GM18498 (cell line): Measurements from ENCODE around the gene LGALS9.

Experiments
- ATAC-seq: cut with Tn5 transposase; IDR thresholded peaks from one replicate; pipeline ENCODE4 v1.9.1; 2021; ENCODE audit warnings: mild to moderate bottlenecking, moderate library complexity; ENCODE audit not compliant: unreplicated experiment

Gene LGALS9

DNA sequence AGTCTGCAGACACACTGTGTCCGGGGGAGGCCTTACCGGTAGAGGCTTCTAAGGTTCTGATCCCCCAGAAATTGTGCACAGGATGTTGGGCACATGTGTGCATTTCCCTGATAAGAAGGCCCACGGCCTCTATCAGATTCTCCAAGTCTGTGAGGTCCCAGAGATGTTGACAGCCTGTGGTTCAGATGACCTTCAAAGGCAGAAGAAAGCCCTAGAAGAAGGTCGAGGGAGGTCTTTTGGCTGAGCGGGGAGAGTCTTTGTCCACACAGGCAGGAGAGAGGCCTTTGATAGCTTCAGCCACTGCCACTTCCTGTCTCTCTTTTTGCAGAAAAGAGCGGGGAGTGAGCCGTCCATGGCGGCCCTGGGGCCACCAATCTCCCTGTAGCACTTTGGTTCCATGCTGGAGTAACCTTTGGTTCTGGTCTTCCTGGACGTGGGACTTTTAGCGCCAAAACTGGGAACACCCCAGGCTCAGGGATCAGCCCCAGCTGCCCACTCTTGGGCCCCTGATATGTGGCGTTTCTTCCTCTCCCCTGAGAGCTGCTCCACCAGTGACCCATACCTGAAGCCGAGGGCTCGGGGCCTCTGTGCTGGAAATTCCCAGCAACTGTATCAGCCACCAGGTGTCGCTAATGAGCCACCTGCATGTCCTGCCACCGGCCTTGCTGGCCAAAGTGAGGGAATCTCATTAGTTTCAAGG lies 28.1 kb upstream of the LGALS9 start:
- peak; percentile 40 for ATAC-seq

DNA sequence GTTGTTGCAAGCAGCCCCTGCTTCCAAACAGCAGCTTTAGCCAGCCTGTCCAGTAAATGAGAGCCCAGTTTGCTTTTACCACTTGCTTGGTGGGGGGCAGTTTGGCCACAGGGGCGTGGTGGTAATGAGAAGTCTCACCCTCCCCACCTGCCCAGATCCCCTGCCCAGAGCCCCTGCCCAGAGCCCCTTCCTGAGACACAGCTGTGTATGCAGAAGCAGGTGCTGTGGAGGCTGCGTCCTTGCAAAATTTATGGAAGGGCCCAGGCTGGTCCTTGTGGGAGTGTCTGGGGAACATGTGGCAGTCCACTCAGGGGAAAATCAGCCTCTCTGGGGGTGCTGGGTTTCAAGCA lies 27.6 kb upstream of the LGALS9 start:
- no peak for ATAC-seq

DNA sequence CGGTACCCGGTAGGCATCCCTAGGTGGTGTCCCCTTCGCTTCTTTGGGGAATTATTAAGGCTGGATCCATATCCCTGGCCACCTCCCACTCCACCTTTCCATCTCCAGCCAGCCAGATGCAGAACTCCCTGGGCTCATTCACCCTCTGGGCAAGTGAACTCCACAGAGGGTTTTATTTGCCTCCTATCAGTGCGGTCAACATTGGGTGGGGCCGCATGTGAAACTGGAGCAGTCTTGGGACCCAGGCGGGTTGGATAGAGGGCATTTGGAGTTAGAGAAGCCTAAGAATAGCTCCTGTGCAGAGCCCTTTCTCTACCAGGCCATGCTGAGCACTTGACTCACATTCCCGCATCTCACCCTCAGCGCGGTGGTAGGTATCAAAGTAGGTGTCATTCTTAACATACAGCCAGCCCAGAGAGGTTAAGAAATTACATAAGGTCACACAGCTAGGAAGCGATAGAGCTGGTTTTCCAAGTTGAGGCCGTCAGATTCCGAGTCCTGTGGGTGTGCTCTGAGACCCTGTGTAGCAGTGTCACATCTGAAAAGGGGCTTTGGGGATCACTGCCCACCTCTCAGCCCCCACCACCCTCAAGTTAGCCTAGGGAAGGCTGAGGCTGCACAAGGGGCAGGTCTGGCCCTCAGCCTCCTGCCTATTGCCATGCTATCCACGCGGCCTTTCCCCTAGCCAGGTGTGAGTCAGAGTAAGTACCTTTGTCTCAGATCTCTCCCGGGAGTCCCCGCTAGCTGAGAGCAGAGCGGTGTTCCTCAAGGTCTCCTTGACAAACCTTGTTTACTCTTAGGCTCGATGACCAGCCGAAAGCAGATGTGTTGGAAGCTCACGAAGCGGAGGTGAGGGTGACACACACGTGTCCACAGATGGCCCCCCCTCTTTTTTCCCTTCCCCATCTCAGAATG lies 26.9 kb upstream of the LGALS9 start:
- ATAC-seq: no peak

DNA sequence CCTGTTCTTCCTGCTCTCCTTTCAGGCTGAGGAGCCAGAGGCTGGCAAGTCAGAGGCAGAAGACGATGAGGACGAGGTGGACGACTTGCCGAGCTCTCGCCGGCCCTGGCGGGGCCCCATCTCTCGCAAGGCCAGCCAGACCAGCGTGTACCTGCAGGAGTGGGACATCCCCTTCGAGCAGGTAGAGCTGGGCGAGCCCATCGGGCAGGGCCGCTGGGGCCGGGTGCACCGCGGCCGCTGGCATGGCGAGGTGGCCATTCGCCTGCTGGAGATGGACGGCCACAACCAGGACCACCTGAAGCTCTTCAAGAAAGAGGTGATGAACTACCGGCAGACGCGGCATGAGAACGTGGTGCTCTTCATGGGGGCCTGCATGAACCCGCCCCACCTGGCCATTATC lies 25.6 kb upstream of the LGALS9 start:
- ATAC-seq: no peak

DNA sequence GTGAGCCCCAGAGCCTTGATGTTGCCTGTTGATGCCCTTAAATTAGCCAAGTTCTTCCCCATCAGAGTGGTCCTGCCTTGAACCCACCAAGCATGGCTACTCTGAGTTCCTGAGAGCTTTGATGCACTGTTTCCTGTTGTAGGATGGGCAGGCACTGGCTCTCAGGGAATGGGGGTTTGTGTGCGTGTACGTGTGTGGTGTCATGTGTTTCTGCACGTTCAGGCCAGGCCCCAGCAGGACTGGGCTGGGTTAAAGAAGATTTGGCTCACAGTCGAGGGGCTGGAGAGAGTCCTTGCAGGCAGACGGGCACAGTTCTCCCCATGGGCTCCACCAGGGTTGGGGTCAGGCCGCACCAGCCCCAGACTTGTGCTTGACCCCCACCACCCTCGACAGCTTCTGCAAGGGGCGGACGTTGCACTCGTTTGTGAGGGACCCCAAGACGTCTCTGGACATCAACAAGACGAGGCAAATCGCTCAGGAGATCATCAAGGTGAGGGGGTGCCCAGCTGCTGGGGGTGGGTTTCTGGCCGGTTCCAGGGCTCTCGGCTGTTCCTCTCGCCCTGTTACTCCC lies 23.4 kb upstream of the LGALS9 start:
- ATAC-seq: no peak

DNA sequence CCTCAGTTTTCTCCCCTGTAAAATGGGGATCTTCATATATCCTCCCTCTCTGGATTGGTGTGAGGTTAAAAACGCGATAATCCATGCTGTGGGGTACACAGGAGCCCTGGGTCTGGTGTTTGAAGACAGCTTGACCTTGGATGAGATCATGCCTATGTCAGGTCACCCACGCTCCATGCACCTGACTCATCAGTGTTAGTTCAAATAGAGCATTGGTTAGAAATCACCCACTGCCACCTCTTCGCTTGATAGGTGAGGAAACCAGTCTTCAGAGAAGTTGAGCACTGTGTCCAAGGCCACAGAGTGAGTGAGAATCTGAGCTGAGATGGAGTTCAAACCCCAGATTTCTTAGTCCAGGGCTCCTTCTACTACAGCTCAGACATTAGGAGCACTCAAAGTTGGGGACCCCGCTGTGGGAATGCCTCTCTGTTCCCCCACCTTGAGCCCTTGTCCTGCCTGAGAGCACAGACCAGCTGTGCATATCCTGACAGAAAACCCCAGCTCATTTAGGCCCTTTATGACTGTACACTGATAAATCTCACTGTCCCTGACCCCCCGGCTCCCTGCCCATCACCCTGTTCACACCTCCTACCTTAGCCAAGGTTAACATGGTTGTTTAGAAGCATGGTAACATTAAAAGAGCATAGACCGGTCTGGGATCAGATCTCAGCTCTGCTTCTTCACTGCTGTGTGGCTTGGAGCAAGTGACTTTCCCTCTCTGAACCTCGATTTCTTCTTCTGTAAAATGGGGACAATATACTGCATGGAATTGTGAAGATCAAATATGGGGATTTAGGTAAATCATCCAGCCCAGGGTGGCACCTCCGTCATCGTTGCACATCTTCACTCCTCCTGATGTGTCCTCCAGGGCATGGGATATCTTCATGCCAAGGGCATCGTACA lies 22.4 kb upstream of the LGALS9 start:
- no peak for ATAC-seq

DNA sequence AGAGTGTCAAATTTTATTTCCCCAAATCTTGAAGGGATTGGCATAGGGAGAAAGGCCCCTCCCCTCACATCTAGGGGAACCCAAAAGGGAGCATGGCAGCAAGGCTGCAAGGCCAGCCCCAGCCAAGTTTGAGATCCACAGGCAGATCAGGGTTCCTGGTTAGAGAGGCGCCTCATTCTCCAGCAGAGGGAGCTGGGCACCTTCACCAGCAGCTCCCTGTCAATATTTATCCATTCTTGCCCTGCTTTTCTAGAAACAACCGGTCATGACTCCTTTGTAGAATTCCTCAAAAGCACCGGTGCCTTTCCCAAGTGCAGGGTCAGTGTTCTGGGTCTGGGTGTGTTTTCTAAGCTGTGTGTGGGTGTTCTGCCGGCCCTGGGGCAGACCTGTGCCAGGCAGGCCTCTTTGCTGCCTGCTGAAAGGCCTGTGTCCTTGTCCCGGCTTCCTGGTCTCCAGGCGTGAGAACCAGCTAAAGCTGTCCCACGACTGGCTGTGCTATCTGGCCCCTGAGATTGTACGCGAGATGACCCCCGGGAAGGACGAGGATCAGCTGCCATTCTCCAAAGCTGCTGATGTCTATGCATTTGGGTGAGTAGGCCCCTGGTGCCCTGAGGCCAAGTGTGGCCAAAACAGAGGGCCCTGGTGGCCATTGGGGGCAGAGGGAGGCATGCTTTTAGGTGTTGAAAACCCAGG lies 21.2 kb upstream of the LGALS9 start:
- ATAC-seq: no peak

DNA sequence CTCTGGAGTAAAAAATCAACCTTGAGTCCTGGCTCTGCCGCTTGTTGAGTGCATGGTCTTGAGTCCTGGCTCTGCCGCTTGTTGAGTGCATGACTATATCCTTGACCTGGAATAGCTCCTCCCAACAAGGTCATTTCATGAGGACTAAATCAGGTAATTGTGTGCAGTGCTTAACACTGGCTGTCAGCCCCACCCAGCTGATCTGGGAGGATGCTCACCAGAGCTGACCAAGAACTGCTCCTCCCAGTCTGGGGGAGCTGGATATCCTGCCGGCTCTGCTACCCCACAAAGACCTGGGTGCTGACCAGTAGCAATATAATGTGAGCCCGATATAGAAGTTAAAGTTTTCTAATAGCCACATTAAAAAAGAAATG lies 20.7 kb upstream of the LGALS9 start:
- ATAC-seq: no peak

DNA sequence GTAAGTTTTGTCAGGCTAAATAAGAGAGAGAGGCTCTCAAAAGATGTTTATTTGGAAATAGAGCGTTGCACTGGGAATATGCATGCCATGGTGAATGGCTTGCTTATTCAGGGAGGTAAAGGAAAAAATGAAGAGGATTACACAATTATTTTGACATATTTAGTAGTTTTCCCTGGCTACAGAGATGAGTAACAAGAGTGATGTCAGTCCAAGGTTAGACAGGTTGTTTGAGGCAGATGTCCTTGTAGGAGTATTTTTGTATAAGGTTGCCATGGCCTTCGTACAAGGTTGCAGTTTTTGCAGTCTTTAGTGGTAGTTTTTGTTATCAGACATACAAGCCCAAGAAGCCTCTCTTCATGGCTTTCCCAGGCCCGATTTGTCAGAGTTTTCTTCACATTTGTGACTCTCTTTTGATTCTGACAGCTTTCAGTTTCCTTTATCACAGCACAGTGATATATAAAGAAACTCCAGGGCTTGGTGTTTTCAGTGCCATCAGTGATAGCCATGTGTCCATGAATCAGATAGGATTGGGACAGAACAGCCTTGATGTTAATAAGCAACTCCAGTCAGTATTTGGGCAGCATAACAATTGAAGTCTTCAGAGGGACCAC lies 18.7 kb upstream of the LGALS9 start:
- no peak for ATAC-seq

DNA sequence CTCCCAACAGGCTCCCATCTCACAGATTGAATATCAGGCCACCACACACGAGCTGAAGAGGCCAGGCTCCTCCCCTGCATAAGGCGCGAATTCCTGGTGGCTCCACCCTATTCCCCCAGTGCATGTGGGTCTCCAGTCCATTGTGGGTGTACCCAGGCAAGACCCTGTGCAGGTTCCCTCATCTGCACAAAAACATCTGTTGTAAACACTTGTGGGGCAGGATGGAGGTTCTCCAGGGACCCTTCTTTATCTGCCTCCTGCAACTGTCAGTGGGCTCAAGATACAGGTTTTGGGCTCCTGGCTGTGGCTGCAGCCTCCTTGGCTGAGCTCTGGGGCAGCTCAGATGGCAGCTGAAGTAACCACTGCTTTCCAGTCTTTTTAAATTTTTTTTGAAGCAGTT lies 17.6 kb upstream of the LGALS9 start:
- no peak for ATAC-seq

DNA sequence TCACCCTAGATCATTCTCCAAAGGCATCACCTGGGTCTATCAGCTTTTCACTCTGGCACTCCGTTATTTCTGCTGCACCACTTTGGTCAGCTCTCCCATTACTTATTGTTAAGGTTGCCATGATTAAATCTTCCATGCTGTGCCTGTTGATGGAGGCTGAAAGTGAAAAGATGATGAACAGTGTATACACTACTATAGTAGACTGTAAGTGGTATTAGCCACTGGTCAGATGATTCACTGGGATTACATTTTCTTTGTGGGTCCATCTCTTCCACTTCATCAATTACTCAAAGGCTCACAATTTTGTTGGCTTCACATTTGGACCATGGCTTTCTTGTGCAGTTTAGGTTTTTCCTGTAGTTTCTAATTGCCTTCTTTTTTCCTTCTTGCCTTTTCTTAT lies 15.9 kb upstream of the LGALS9 start:
- ATAC-seq: no peak

DNA sequence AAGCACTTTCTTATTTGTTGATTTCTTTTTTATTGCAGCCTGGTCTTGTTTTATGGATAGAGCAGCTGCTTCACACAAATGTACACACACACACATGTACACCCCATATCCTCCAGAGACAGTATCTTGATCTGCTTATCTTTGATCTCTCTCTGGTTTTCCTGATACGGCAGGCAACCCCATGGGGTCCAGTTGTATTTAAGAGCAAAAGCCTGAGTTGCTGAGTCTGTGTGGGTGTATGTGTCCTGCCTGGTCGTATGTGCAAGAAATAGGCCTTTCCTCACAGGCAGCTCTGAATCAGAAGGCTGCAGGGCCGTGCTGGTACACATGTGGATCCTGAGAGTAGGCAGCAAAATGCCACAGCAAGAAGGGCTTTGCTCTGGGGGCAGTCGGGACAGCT lies 14.6 kb upstream of the LGALS9 start:
- ATAC-seq: no peak

DNA sequence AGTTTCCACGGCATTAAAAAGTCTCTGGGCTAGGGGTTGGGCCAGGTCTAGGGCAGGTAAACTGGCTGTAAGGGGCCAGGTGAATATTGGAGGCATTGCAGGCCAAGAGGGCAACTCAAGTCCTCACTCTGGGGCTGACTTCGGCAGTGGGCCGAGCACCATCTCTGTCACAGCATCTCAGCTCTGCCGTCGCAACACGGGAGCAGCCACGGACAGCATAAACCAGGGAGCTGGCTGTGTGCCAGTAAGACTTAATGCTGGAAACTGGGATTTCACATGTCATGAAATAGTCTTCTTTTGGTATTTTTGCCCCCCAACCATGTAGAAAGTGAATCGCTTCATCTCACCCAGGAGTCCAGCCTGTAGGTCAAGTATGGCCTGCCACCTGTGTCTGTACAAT lies 12.6 kb upstream of the LGALS9 start:
- ATAC-seq: no peak

DNA sequence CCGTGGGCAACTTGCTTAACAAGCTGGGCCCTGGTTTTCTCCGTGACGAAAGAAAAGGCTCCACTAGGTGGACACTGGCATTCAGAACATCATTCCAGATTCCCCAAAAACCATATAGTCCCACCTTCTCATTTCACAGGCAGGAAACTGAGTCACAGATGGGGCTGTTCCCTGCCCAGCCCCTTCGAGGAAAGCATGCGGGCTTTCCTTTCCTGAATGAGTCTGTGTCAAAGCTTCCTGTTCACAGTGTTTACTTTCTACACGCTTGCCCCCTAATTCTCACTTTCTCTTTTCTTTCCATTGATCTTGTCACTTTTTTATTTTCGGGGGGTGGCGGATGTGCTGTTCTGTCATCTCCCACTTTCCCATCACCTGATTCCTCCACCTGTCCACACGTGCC lies 10.3 kb upstream of the LGALS9 start:
- ATAC-seq: no peak

DNA sequence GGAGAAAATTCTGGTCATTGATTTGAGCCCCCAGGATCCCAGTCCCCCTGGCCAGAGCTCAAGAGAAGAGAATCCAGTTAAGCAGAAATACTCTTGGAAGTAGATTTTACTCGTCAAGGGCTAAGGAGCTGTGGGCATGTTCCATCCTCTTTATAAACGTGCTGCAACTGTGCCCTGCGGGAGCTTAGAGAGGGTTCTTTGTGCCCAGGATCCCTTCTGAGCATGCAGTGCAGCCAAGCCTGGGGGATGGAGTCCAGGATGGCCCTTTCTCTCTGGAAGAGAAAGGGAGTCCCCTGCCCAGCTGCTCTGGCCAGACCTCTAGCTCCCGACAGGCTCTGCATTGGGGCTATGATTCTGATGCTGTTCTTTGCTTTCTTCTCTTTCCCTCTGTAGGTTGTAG lies 9.5 kb upstream of the LGALS9 start:
- ATAC-seq: no peak

DNA sequence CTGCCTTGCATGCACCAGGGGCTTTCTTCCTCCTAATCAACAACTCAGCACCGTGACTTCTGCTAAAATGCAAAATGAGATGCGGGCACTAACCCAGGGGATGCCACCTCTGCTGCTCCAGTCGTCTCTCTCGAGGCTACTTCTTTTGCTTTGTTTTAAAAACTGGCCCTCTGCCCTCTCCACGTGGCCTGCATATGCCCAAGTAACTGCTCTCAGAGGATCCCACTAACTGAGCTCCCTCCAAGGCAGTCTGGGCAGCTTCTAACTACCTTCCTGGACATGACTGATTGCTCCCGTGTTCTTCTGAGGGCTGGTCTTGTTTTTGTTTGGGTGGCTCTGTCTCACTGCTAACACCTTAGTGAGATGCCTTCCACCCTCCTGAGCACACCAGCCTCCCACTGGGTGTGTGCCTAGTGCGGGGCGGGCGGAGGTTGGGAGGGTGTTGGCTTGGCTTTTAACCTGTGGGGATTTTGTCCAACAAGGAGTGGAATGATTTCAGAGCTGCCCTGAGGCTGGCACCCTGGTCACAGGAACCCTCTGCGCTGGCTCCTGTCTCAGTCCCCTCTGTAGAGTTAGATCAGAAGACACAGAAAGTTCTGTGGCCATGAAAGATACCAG lies 8.9 kb upstream of the LGALS9 start:
- ATAC-seq: no peak

DNA sequence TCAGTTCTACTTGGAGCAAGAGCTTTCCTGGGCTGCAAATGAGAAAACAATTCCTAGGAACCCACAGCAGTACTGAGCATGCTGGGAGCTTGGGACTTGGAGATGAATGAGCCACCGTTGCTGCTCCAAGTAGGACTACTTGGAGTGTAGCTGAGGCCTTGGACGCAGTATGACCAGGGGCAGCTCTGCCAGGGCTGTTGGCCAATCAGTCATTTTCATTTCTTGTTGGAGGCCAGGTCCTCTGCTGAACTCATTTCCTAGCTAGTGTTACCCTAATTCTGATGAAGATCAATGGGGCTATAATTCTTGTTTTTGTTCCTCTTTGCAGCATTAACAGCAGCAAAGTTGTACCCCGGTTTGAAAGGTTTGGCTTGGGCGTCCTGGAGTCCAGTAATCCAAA lies 8.0 kb upstream of the LGALS9 start:
- no peak for ATAC-seq

DNA sequence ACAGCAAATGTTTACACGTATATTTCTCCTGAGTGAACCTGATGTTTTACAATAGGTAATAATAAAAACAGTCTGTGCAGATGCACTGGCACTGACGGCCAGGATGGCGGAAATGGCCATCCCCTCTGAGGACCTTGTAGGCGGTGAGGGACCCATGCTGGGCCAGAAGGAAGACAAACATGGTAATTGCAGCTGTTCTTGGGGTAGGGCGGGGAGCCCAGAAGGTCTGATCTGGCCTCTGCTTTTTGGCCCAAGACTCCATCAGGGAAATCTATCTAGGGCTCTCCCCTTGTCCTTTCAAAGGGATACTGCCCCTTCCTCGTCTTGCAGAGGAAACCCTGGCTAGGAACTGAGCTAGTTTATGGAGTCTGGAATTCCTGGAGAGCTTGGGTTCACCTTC lies 7.4 kb upstream of the LGALS9 start:
- no peak for ATAC-seq

DNA sequence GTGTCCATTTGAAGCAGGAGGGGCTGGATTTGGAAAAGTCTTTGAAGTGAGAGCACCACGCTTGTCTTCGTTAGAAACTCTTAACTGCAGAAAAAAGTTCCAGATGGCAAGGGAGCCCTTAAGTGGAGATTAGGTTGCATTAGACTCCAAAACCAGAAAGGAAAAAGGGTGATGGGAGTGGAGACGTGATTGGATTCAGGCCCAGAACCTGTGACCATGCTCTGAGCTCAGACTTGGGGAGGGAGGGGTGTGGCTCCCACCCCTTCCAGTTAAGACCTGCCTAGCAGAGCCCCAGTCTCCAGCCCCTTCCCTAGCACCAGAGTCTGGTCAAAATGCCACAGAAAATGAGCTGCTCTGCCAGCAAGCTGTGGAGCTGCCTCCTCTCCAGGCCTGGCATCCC lies 6.4 kb upstream of the LGALS9 start:
- ATAC-seq: no peak

DNA sequence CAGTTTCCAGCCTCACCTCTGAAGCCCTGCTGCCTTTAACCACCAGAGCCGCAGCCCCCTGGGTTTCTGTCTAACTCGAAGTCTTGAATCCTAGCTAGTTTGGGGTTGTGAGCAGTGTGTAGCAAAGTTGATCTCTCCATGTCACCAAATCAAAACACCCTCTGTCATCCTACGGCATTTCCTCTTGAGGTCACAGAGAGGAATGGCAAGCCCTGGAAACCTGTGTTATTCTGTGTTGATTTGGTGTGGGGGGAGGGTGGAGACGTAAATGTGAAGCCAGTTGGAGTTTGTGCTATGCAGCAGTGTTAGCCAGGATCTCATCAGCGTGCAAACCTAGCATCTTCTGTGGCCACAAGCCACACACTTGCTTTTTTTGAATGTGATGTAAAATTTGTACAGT lies 5.1 kb upstream of the LGALS9 start:
- no peak for ATAC-seq
